ENCODE data around the gene SPEF1.

SPEF1 gene

DNA sequence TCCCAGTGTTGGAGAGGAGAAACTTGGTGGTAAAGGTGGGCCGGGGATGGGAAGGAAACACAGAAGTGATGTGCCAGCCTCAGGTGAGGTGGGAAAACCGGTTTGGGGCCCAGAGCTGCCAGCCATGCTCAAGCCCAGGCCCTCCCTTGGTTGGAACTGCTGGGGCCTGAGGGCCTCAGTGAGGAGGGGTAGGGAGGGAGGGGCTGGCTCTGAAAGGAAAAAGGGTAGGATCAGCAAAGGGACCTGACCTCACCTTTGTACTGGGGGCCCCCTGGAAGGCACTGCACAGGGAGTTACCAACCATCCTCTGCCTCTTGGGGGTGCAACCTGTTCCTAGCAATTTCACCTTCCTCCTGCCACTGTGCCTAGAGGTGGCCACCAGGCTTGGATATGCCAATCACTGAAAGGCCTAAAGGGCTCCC lies 1.8 kb upstream of the SPEF1 start:
- H3K4me3 ChIP-seq (replicated peaks in 1 of 2; ENCODE audit: low read depth in 2 of 2, low read length in 2 of 2), result no peak overlapping the region
- TF ChIP-seq, protein P1, sequence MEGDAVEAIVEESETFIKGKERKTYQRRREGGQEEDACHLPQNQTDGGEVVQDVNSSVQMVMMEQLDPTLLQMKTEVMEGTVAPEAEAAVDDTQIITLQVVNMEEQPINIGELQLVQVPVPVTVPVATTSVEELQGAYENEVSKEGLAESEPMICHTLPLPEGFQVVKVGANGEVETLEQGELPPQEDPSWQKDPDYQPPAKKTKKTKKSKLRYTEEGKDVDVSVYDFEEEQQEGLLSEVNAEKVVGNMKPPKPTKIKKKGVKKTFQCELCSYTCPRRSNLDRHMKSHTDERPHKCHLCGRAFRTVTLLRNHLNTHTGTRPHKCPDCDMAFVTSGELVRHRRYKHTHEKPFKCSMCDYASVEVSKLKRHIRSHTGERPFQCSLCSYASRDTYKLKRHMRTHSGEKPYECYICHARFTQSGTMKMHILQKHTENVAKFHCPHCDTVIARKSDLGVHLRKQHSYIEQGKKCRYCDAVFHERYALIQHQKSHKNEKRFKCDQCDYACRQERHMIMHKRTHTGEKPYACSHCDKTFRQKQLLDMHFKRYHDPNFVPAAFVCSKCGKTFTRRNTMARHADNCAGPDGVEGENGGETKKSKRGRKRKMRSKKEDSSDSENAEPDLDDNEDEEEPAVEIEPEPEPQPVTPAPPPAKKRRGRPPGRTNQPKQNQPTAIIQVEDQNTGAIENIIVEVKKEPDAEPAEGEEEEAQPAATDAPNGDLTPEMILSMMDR (IDR thresholded peaks at IDR 0.05; ENCODE audit: low read depth, low read length), result no peak
- DNase-seq (ENCODE audit: low read depth in 2 of 2), result no peak

DNA sequence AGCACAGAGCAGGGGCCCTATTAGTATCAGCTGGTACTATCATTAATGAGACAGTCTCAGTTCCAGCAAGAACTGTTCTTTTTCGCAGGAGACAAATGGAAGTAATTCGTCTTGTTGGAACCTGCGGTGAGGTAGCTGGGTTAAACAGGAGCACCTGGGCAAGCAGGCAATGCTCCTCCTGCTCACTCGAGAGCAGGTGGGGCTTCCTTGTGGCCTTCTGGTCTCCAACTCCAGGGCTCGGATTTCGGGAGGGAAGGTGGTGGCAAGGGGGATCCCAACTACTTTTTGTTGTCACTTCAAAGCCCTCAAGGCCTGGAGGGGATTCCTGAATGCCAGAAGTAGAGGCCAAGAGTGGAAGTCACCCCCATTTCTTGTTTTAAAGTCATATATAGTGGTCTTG lies 1.3 kb upstream of the SPEF1 start:
- no peak for DNase-seq (ENCODE audit: low read depth in 2 of 2)
- TF ChIP-seq, protein P1 (IDR thresholded peaks at IDR 0.05; ENCODE audit: low read depth, low read length), result no peak

DNA sequence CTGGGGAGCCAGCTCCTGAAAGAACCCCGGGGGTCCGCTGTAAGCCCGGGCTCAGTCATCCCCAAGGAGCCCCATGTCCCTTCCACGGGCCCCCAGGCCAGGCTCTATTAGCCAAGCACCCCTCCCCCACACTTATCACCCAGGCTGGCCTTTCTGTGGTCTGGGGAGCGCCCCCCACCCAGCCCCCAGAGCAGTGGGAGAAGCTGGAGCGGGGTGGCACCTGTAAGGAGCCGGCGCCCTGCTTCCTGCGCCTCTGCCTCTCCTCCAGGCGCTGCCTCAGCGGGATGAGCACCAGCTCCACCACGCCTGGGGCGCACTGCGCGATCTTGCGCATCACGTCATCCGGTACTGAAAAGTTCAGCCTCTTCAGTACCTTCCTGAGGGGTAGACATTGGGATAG lies 2.3 kb downstream of the SPEF1 start:
- no peak for DNase-seq (ENCODE audit: low read depth in 2 of 2)
- no peak overlapping the region for H3K4me3 ChIP-seq (replicated peaks in 1 of 2; ENCODE audit: low read depth in 2 of 2, low read length in 2 of 2)
- TF ChIP-seq, protein P1 (IDR thresholded peaks at IDR 0.05; ENCODE audit: low read depth, low read length), result no peak

More for the DNA sequence above, 1.3 kb upstream of the SPEF1 start:
- H3K4me3 ChIP-seq (replicated peaks in 1 of 2; ENCODE audit: low read depth in 2 of 2, low read length in 2 of 2), result no peak overlapping the region

DNA sequence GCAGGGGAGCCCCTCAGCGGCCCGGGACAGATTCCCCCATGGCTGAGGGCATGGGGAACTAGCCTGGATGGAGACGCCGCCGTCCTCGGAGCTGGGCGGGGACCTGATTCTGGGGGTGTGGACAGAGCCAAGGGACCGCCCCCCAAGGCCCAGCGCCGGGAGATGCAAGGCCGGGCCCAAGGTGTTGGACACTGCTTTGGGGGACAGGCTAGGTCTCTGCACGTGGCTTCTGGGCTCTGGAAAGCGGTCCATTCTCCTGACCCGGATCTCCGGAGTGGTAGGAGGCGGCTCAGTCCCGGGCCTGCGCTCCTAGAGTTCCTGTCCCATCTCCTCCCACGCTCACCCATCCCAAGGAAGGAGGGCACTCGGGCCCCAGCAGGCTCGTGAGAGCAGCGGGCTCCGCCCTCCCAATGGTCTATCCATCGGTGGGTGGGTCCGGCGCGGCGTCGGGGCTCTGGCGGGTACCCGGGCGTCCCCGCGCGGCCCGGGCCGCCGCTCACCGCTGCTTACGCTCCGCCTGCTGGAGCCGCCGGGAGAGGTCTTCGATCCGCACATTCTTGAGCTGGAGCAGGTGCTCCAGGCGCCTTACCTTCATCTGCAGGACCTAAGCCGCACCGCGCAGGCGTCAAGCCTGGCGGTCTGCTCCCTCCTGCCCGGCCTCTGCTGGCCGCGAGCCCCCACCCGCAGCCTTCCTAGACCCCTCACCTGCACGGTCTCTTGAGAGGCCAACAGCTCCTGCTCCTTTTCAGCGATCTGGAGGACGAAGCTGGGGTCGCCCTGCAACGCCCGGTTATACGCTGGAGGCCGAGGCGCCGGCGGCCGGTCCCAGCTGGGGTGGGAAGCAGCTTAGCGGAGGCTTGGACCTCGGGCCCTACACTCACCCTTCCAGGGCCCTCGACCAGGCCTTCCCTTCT lies 3.3 kb downstream of the SPEF1 start:
- peak overlapping the region; percentile 43 to 53 for H3K4me3 ChIP-seq (replicated peaks in 1 of 2; ENCODE audit: low read depth in 2 of 2, low read length in 2 of 2)
- TF ChIP-seq, protein P1 (IDR thresholded peaks at IDR 0.05; ENCODE audit: low read depth, low read length), result peak; percentile 4
- peak; percentile 44 to 52 for DNase-seq (ENCODE audit: low read depth in 2 of 2)

DNA sequence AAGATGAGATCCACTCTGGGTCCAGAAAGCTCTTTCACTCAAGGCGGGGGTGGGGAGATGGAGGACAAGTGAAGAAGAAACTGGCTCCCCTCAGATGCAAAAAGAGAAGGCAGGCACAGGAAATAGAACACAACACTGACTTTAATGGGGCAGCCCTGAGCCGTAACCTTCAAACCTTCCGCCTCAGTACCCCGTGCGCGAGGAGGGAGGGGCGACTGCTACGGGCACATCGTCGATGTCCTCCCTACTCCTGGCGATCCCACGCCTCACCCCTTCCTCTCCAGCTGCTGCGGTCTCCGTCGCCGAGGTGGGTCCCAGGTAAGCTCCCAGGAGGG lies 3.9 kb downstream of the SPEF1 start:
- TF ChIP-seq, protein P1 (IDR thresholded peaks at IDR 0.05; ENCODE audit: low read depth, low read length), result no peak
- DNase-seq (ENCODE audit: low read depth in 2 of 2), result no peak
- H3K4me3 ChIP-seq (replicated peaks in 1 of 2; ENCODE audit: low read depth in 2 of 2, low read length in 2 of 2), result peak overlapping the region; percentile 43 to 53

DNA sequence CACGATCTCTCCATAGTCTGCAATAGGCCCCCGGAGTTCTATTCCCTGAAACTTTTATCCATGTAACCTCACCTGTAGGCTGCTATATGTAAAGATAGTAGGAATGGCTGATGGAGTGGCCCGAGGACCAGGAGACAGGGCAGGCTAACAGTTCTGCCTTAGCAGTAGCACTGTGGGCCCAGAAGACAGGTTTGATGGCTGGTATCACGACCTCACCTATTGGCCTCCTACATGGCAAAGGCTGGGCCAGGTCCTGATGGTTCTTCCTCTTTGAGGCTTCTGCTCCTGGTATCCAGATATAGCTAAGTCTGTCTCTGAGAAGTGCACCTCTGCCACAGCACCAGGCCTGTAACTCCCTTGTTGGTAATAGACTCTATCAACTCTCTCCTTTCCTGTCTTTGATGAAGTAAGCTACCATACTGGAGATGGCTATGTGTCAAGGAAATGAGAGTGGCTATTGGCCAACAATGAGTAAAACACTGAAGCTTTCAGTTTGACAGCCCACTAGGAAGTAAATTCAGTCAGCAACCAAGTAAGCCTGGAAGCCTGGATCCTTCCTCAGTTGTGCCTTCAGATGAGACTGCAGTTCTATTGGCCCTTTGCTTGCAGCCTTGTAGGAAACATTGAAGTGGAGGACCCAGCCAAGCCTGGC lies 5.7 kb downstream of the SPEF1 start:
- no peak for DNase-seq (ENCODE audit: low read depth in 2 of 2)
- TF ChIP-seq, protein P1 (IDR thresholded peaks at IDR 0.05; ENCODE audit: low read depth, low read length), result no peak
- no peak overlapping the region for H3K4me3 ChIP-seq (replicated peaks in 1 of 2; ENCODE audit: low read depth in 2 of 2, low read length in 2 of 2)

All from cardiac fibroblast (primary cell).